Activated T-cell treated with anti-CD3 and anti-CD28 coated beads, Interleukin-2, amount 50 U/mL, for 4 hours (primary cell): ENCODE results near the gene HOXA3. TPM values are rescaled to one million over a fixed set of nuclear protein-coding genes. Genes with fewer than 3 reads are reported as not detected.
A peak's percentile ranks its signal among the peaks of the same experiment; 100 is the strongest.

Source experiments
- ATAC-seq, 2 donors: fragments of 200-7000 bp; cut with Tn5 transposase; one replicate each; pipeline ENCODE4 v1.10.0; 2021
- DNase-seq: peaks from one replicate; pipeline ENCODE4 v3.0.0-alpha.2; 2020
- H3K27me3 Mint-ChIP-seq: one replicate; pipeline ENCODE4 v1.8.0; 2021; ENCODE audit warnings: low read depth, mixed read lengths
- H3K36me3 Mint-ChIP-seq: one replicate; pipeline ENCODE4 v1.8.0; 2022; ENCODE audit warnings: mixed read lengths; ENCODE audit not compliant: insufficient read depth
- H3K4me1 Mint-ChIP-seq: one replicate; pipeline ENCODE4 v1.8.0; 2021; ENCODE audit warnings: low read depth, mixed read lengths
- H3K4me3 Mint-ChIP-seq: one replicate; pipeline ENCODE4 v1.8.0; 2021; ENCODE audit warnings: mild to moderate bottlenecking, moderate library complexity, mixed read lengths
- H3K9me3 Mint-ChIP-seq: one replicate; pipeline ENCODE4 v1.8.0; 2021; ENCODE audit warnings: mixed read lengths
- total RNA-seq, 3 donors: library from RNA; stranded (reverse); gene quantifications; one replicate each; pipeline ENCODE4 v1.2.1, GENCODE V29; 2021

HOXA3 gene
- total RNA-seq, 3 donors from 2014 or later: not detected

DNA sequence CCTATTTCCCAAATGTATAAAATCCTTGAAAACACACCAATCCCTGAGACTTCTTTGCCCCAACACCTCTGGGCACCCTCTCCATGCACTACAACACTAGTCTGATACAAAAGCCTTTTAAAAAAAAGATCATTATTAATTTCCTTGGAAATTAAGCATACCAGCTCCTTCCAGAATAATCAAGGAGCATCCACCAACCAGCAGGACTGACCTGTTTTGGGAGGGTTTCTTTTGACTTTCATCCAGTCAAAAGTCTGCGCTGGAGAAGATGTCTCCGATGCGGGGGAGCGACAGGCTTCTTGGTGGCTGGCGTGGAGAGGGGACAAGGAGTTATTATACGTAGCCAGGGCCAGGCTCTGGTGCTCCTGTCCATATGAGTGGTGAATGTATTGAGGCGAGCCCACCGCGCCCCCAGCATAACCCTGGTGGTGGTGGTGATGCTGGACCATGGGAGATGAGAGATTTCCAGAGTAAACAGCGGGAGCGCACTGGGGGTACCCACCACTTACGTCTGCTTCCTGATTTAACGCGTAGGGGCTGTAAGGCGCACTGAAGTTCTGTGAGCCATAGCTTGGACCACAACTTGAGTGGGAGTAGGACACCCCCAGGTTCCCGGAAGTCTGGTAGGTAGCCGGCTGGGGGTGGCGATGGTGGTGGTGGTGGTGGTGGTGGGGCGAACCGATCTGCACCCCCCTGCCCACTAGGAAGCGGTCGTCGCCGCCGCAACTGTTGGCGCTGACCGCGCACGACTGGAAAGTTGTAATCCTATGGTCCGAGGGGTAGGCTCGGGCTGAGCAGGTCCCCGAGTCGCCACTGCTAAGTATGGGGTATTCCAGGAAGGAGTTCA, 57.1 kb downstream of the HOXA3 start:
- H3K4me1 Mint-ChIP-seq: peaks cover 22% of the 10 kb centered on the region
- ATAC-seq (peak in 1 of 2 donors; percentile 7), DNase-seq (no peak)
- H3K9me3 Mint-ChIP-seq: no peaks in the 10 kb centered on the region
- H3K27me3 Mint-ChIP-seq: peaks cover 72% of the 10 kb centered on the region
- H3K36me3 Mint-ChIP-seq: peaks cover 6% of the 10 kb centered on the region
- peak overlapping the region; percentile 85 for H3K4me3 Mint-ChIP-seq

DNA sequence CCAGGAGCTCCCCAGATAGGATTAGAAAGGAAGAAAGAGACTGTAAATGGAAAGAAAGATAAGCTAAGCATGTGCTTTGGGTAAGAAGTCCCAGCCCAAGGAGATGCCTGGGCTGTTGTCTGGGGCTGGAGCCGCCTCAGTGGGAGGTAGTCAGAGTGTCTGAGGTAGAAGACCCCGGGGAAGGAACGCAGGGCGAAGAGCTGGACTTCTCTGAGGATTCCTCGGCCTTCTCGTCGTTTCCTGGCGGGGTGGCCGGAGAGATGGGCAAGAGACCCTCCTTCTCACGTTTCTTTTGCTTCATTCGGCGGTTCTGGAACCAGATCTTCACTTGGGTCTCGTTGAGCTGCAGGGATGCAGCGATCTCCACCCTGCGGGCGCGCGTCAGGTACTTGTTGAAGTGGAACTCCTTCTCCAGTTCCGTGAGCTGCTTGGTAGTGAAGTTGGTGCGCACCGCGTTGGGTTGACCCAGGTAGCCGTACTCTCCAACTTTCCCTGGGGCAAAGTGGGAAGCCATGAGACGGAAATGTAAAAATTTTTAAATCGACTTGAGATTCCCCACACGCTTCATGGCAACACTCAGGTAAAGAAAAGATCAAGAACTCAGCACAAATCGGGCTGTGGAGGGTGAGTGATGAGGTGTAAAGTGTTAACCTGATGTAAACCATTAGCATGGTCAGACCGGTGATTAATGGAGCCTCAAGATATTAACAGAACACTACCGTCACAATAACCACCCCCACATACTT, 57.9 kb downstream of the HOXA3 start:
- peak overlapping the region; percentile 85 for H3K4me3 Mint-ChIP-seq
- H3K27me3 Mint-ChIP-seq: peaks cover 76% of the 10 kb centered on the region

DNA sequence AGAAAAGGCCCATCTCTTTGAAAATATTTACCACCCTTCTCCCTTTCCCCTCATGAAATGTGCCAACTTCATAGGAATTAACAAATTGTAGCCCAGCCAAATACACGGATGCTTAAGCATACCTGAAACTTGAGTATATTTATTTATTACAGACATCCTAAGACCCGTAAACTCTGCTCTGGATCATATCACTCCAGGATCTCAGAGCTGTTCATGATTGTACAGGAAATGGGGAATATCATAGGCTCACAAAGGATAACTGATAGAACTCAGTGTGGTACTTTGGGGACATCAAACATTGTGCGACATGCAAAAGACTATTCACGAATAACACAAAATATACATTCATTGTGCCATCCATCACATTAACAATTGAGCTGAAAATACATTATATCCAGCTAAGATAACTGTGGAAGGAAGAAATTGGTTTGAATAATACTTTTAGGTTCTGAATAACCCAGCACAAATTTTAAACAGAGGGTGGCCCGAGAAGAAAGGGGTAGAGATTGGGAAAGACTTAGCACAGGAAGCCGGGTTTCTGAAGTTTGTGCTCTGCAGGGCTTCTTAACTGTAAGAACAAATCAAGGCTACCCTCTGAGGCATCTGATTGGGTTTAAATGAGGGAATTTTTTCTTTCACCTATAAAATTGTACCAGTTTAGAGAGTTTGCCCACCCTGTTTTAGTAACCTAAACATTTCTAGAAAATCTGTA, 59.0 kb downstream of the HOXA3 start:
- ATAC-seq (no peak), DNase-seq (no peak)
- Mint-ChIP-seq H3K36me3 (no peaks in the 10 kb centered on the region), H3K4me1 (peaks cover 17% of the 10 kb centered on the region), H3K9me3 (no peaks in the 10 kb centered on the region), H3K27me3 (peaks cover 78% of the 10 kb centered on the region), H3K4me3 (no peak overlapping the region)

More for the DNA sequence above, 57.9 kb downstream of the HOXA3 start:
- H3K9me3 Mint-ChIP-seq: no peaks in the 10 kb centered on the region
- peaks cover 22% of the 10 kb centered on the region for H3K4me1 Mint-ChIP-seq
- DNase-seq: no peak
- ATAC-seq: no peak
- H3K36me3 Mint-ChIP-seq: no peaks in the 10 kb centered on the region

DNA sequence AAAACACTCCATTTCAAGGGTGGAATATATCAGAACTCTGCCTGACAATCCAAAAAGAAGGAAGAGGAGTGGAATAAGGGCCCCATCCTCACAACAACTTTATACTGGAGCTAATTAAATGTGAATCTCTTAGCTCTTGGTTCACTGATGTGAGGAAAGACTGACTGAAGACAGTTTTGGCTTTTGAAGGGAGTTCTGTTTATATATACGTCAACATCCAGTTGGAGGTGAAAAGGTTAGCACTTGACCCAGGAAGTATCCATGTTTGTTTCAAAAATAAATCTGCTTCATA, 59.6 kb downstream of the HOXA3 start:
- Mint-ChIP-seq H3K4me3 (no peak overlapping the region), H3K4me1 (peaks cover 15% of the 10 kb centered on the region), H3K36me3 (no peaks in the 10 kb centered on the region), H3K27me3 (peaks cover 80% of the 10 kb centered on the region), H3K9me3 (no peaks in the 10 kb centered on the region)
- no peak for ATAC-seq
- no peak for DNase-seq

- DNase-seq (no peak), ATAC-seq (no peak)
- Mint-ChIP-seq H3K9me3 (no peaks in the 10 kb centered on the region), H3K4me1 (peaks cover 12% of the 10 kb centered on the region), H3K27me3 (peaks cover 80% of the 10 kb centered on the region), H3K36me3 (no peaks in the 10 kb centered on the region), H3K4me3 (no peak overlapping the region)
Measured at GRCh38 chr7:27091941-27092818, 60.2 kb downstream of the HOXA3 start.

DNA sequence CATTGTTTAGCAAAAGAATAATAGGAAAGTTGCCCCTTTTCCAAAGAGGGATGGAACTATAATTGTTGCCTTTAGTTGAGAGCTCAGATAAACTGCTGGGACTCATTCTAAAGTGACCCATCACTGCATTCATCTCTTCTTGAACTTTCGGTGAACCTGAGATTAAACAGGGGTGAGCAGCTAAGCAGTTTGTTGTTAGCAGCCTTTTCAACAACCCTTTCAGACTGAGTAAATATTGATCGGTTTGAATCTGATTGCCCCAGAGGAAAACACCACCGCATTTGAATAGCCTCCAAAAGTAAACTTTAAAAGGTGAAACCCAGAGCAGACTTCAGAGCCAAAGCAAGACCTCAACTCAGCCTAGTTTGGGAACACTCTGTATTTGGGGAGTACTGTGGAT, 61.3 kb downstream of the HOXA3 start:
- Mint-ChIP-seq H3K36me3 (no peaks in the 10 kb centered on the region), H3K27me3 (peaks cover 84% of the 10 kb centered on the region), H3K4me1 (peaks cover 10% of the 10 kb centered on the region), H3K4me3 (no peak overlapping the region), H3K9me3 (no peaks in the 10 kb centered on the region)
- DNase-seq: no peak
- ATAC-seq: no peak

DNA sequence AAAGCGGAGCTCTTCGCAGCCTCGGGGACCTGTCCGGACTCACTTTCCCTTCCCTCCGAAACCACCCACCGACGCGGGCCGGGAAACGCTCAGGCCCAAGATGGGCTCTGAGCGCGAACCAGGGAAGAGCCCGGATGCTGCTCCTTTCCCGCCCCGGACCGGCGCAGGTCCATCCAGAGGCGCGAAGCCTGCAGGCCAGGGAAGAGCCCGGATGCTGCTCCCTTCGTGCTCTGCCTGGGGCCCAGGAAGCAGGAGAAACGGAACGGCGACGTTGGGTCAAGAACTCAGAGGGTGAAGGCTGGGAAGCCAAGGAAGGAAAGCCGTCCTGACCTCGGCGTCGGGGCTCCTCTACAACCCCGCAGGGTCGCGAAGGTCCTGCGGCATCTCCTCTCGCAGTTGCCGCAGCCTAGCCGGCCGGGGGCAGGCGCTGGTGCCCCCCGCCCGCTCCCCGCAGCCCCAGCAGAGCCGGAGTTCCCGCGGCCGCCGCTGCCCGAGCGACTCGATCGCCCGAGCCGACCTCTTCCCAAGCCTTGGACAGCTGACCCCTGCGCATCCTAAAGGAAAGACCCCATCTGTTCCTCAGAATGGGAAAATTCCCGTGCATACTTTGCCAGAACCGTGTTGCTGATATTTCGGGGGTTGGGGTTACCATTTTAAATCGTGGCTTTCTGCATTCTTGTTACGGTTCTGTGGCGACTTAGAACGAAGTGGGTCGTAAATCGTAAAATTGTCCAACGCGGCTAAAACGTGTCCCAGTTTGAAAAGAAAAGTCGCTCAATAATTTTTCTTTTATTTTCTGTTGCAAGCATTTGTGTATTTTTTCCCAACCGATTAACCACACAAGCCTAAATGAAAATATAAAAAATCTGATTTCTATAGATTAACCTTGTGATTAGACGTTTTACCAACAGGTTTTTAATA, 64.1 kb downstream of the HOXA3 start:
- Mint-ChIP-seq H3K27me3 (peaks cover 73% of the 10 kb centered on the region), H3K36me3 (no peaks in the 10 kb centered on the region), H3K9me3 (no peaks in the 10 kb centered on the region), H3K4me3 (no peak overlapping the region), H3K4me1 (peaks cover 3% of the 10 kb centered on the region)
- no peak for DNase-seq
- peak in 1 of 2 donors; percentile 18 for ATAC-seq

DNA sequence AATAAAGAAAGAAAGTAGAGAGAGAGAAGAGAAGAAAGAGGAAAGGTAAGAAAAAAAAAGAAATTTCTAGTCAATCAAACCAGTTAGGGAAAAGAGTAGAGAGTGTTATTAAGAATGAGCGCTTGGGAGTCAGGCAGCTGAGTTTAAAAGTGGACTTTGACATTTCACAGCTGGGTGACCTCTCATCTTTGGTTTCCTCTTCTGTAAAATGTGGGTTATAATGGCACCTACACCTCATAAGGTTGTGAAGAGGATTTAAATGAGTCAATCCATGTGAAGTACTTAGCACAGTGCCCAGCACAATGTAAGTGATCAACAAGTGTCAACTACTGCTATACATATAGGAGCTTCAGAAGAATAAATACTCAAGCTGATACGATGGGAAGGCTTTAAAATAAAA, 68.7 kb downstream of the HOXA3 start:
- peaks cover 3% of the 10 kb centered on the region for H3K4me1 Mint-ChIP-seq
- no peaks in the 10 kb centered on the region for H3K9me3 Mint-ChIP-seq
- H3K4me3 Mint-ChIP-seq: no peak overlapping the region
- ATAC-seq (no peak), DNase-seq (no peak)
- H3K27me3 Mint-ChIP-seq: peaks cover 29% of the 10 kb centered on the region
- H3K36me3 Mint-ChIP-seq: no peaks in the 10 kb centered on the region

DNA sequence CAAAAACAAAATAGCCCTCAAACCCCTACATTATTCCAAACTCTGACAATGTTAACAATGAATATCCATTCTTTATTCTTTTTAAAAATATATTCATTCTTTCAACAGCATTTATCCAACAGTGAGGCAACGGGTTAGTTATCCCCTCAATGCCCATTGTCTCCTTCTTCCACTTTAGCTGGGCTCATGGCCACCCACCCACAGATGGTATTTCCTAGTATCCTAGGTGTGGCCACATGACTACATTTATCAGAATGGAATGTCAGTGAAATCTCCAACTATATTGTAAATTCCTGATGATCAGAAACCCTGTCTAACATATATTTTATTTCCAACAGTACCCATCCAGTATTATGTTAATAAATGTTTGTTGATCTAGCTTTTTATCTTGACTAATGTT, 70.2 kb downstream of the HOXA3 start:
- Mint-ChIP-seq H3K9me3 (no peaks in the 10 kb centered on the region), H3K4me1 (no peaks in the 10 kb centered on the region), H3K27me3 (peaks cover 16% of the 10 kb centered on the region), H3K36me3 (no peaks in the 10 kb centered on the region), H3K4me3 (no peak overlapping the region)
- ATAC-seq (no peak), DNase-seq (no peak)

- H3K4me3 Mint-ChIP-seq: no peak overlapping the region
- ATAC-seq (no peak), DNase-seq (no peak)
- peaks cover 11% of the 10 kb centered on the region for H3K27me3 Mint-ChIP-seq
- no peaks in the 10 kb centered on the region for H3K9me3 Mint-ChIP-seq
- H3K36me3 Mint-ChIP-seq: no peaks in the 10 kb centered on the region
- H3K4me1 Mint-ChIP-seq: no peaks in the 10 kb centered on the region
Measured at GRCh38 chr7:27080844-27081436, 71.4 kb downstream of the HOXA3 start.

DNA sequence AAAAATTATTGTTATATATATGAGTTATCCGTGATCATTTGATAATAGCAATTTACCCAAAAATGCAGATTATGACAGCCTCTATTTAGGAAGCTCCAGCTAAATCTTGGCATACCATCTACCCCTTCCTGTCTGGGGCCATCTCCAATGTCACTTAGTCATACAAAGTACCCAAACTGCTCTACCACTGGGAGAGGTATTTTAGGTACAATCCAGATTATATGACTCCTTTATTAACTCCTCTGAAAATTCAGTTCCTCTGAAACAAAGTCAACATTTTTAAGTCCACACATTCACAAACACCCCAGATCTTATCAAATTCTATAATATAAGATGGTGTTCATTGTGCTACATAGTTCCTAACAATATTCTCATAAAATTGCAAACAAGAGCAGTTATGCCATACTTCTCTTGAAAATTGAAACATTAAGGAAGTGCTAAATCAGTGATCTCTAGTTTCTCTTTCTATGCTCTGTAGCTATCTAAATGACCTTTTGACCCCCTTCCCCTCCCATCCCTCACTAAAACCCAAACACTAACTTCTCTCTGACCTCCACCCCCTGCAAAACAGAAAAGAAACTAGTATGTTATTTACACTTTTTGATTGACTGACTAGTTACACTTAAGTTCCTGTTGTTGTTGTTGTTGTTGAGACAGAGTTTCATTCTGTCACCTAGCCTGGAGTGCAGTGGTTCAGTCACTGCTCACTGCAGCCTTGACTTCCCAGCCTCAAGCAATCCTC, 73.0 kb downstream of the HOXA3 start:
- ATAC-seq (no peak), DNase-seq (no peak)
- Mint-ChIP-seq H3K4me3 (no peak overlapping the region), H3K4me1 (no peaks in the 10 kb centered on the region), H3K9me3 (no peaks in the 10 kb centered on the region), H3K36me3 (no peaks in the 10 kb centered on the region), H3K27me3 (peaks cover 13% of the 10 kb centered on the region)

DNA sequence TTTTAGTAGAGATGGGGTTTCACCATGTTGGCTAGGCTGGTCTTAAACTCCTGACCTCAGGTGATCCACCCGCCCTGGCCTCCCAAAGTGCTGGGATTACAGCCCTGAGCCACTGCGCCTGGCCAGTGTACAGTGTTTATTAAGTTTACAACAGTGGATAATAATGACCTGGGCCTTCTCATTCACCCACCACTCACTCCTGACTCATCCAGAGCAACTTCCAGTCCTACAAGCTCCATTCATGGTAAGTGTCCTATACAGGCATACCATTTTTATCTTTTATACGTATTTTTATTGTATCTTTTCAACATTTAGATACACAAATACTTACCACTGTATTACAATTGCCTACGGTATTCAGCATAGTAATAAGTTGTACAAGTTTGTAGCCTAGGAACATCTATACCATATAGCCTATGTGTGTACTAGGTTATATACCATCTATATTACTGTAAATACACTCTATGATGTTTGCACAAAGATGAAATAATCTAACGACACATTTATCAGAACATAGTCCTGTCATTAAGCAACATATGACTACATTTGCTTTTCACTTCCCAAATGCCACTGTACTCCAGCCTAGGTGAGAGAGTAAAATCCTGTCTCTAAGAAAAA, 73.7 kb downstream of the HOXA3 start:
- no peak for DNase-seq
- peaks cover 9% of the 10 kb centered on the region for H3K27me3 Mint-ChIP-seq
- no peaks in the 10 kb centered on the region for H3K36me3 Mint-ChIP-seq
- no peaks in the 10 kb centered on the region for H3K9me3 Mint-ChIP-seq
- no peaks in the 10 kb centered on the region for H3K4me1 Mint-ChIP-seq
- ATAC-seq: no peak
- no peak overlapping the region for H3K4me3 Mint-ChIP-seq
